Sigmoid colon (tissue), 4 donors: ENCODE measurements around the gene TENM4.

ENCODE experiments used
- CTCF ChIP-seq, 4 experiments: fragments of 450-650 bp in 3 of 4; fragments of 200-600 bp in 1 of 4; IDR thresholded peaks; one replicate each; pipeline ENCODE4 v1.5.1; 2016 to 2019; ENCODE audit warnings: antibody characterized with exemption in 4 of 4, mild to moderate bottlenecking in 3 of 4, moderate library complexity in 2 of 4
- POLR2AphosphoS5 ChIP-seq, 4 donors: sonication (generic); formaldehyde crosslinking; IDR thresholded peaks; one replicate each; pipeline ENCODE4 v1.6.1; 2017; ENCODE audit warnings: antibody characterized with exemption in 4 of 4

DNA sequence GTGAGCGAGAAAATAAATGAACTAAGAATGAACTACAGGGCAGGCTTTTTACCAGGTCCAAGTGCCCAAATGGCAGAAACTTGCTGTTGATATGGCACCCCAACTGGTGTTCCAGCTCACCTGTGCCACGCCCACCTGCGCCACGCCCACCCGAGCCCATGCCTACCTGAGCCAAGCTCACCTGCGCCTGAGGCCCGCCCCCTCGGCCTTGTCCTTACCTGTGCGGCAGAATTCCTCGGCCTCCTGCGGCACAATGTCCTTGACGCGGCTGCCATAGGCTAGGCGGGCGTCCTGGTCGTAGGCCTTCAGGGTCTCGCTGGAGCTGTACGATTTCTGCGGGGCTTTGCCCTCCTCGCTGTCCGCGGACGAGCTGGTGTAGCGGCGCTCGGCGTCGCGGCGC, 371.3 kb downstream of the TENM4 start:
- TF ChIP-seq CTCF (IDR thresholded peaks at IDR 0.05) (no peak), POLR2AphosphoS5 (IDR thresholded peaks at IDR 0.05) (no peak)
